ENCODE measurements around the gene ANKMY1. TPM values are rescaled to one million over a fixed set of nuclear protein-coding genes. Genes with fewer than 3 reads are reported as not detected.

The ANKMY1 gene
- total and polyA plus RNA-seq, 2 of the 13 experiments (the other 11 are each of a cell fraction or from before 2014, with no cell fraction given): 11.7 to 18.8 TPM

- TF ChIP-seq ZNF609 (CRISPR knock-in tag; IDR thresholded peaks at IDR 0.05; ENCODE audit: borderline replicate concordance) (peak; percentile 40; the same call in 1 of the 2 replicates), POGK (CRISPR knock-in tag; conservative IDR thresholded peaks at IDR 0.05) (0 out of 2 replicates have a peak, but pooled peaks have one; percentile 31), PRDM4 (CRISPR knock-in tag; IDR thresholded peaks at IDR 0.05; ENCODE audit: borderline replicate concordance) (no peak), MTERF4 (CRISPR knock-in tag; IDR thresholded peaks at IDR 0.05) (no peak), RCOR2 (CRISPR knock-in tag; IDR thresholded peaks at IDR 0.05) (no peak), ZBTB4 (CRISPR knock-in tag; IDR thresholded peaks at IDR 0.05; ENCODE audit: borderline replicate concordance) (no peak), MXD3 (CRISPR knock-in tag; IDR thresholded peaks at IDR 0.05) (0 out of 2 replicates have a peak, but pooled peaks have one; percentile 16), ZNF749 (CRISPR knock-in tag; IDR thresholded peaks at IDR 0.05; ENCODE audit: borderline replicate concordance) (no peak), NR2F2 (IDR thresholded peaks at IDR 0.05; ENCODE audit: borderline replicate concordance, low read depth) (peak; percentile 11; the same call in 1 of the 2 replicates), ZBTB26 (CRISPR knock-in tag; IDR thresholded peaks at IDR 0.05; ENCODE audit: borderline replicate concordance) (no peak)
These were observed 29.4 kb upstream of the ANKMY1 start (continued) for GRCh38 chr2:240586919-240587800.

All from HepG2 (cell line).